WTC11 (cell line): Measurements from ENCODE around the gene BRICD5. TPM values are rescaled to one million over a fixed set of nuclear protein-coding genes. Genes with fewer than 3 reads are reported as not detected.

Experiments used
- ATAC-seq: fragments of 200-7000 bp; cut with Tn5 transposase; 2 replicates; pipeline ENCODE4 v1.10.0; 2021; ENCODE audit warnings: mild to moderate bottlenecking, moderate library complexity
- CTCF ChIA-PET: fragments of 300-600 bp; sonication (Branson Sonifier 250); formaldehyde crosslinking; loops from one replicate; lab custom pipeline; 2021; ENCODE audit warnings: antibody characterized with exemption; lab: Charles Lee
- POLR2A ChIA-PET: fragments of 350-600 bp; sonication (Branson Sonifier 250); formaldehyde crosslinking; loops from one replicate; lab custom pipeline; 2021; ENCODE audit warnings: antibody characterized with exemption; lab: Charles Lee
- DNase-seq: peaks from one replicate; pipeline ENCODE4 v3.0.0; 2021; ENCODE audit warnings: low spot score
- H3K27ac Mint-ChIP-seq: 2 replicates; pipeline ENCODE4 v1.8.0; 2021; ENCODE audit warnings: mixed read lengths
- H3K27me3 Mint-ChIP-seq: 2 replicates; pipeline ENCODE4 v1.8.0; 2021; ENCODE audit warnings: low read depth, mild to moderate bottlenecking, moderate library complexity, mixed read lengths
- H3K36me3 Mint-ChIP-seq: 2 replicates; pipeline ENCODE4 v1.8.0; 2021; ENCODE audit warnings: mixed read lengths
- H3K4me1 Mint-ChIP-seq: 2 replicates; pipeline ENCODE4 v1.8.0; 2022; ENCODE audit warnings: mixed read lengths
- H3K4me3 Mint-ChIP-seq: 2 replicates; pipeline ENCODE4 v1.8.0; 2021; ENCODE audit warnings: mild to moderate bottlenecking, moderate library complexity, mixed read lengths
- H3K9me3 Mint-ChIP-seq: 2 replicates; pipeline ENCODE4 v1.8.0; 2021; ENCODE audit warnings: mixed read lengths
- ATF1 ChIP-seq: sonication (generic); formaldehyde crosslinking; IDR thresholded peaks from 2 replicates; pipeline ENCODE4 v1.8.1; 2023; ENCODE audit warnings: mild to moderate bottlenecking, moderate library complexity, missing genetic modification reagents
- ESRRA ChIP-seq: sonication (generic); formaldehyde crosslinking; IDR thresholded peaks from 2 replicates; pipeline ENCODE4 v1.8.1; 2022; ENCODE audit warnings: mild to moderate bottlenecking, missing genetic modification reagents, borderline replicate concordance
- FOXP1 ChIP-seq: sonication (generic); formaldehyde crosslinking; IDR thresholded peaks from 2 replicates; pipeline ENCODE4 v1.8.0; 2022; ENCODE audit warnings: missing genetic modification reagents, mild to moderate bottlenecking, moderate library complexity, borderline replicate concordance
- GABPB1 ChIP-seq: sonication (generic); formaldehyde crosslinking; IDR thresholded peaks from 2 replicates; pipeline ENCODE4 v1.8.1; 2023; ENCODE audit warnings: mild to moderate bottlenecking, missing genetic modification reagents
- GRHL2 ChIP-seq: fragments of 250-450 bp; sonication (Bioruptor Pico); IDR thresholded peaks from 2 replicates; pipeline ENCODE4 v1.8.0; 2022; ENCODE audit warnings: mild to moderate bottlenecking, moderate library complexity; ENCODE audit not compliant: insufficient replicate concordance, severe bottlenecking
- IRF2 ChIP-seq: sonication (generic); formaldehyde crosslinking; IDR thresholded peaks from 2 replicates; pipeline ENCODE4 v1.8.0; 2022; ENCODE audit warnings: low read depth, missing genetic modification reagents, borderline replicate concordance
- JUN ChIP-seq: sonication (generic); formaldehyde crosslinking; IDR thresholded peaks from 2 replicates; pipeline ENCODE4 v1.8.0; 2023; ENCODE audit warnings: mild to moderate bottlenecking, missing genetic modification reagents
- MXD4 ChIP-seq: fragments of 250-450 bp; sonication (Bioruptor Pico); IDR thresholded peaks from 2 replicates; pipeline ENCODE4 v1.8.0; 2021; ENCODE audit warnings: mild to moderate bottlenecking, moderate library complexity, borderline replicate concordance
- TEAD4 ChIP-seq: sonication (generic); formaldehyde crosslinking; IDR thresholded peaks from 2 replicates; pipeline ENCODE4 v1.8.0; 2022; ENCODE audit warnings: mild to moderate bottlenecking, missing genetic modification reagents
- ZBTB21 ChIP-seq: sonication (generic); formaldehyde crosslinking; IDR thresholded peaks from 2 replicates; pipeline ENCODE4 v1.8.1; 2023; ENCODE audit warnings: mild to moderate bottlenecking, missing genetic modification reagents, borderline replicate concordance
- ZNF121 ChIP-seq: sonication (generic); formaldehyde crosslinking; IDR thresholded peaks from 2 replicates; pipeline ENCODE4 v1.8.0; 2023; ENCODE audit warnings: missing genetic modification reagents
- ZNF317 ChIP-seq: sonication (generic); formaldehyde crosslinking; IDR thresholded peaks from 2 replicates; pipeline ENCODE4 v1.8.1; 2023; ENCODE audit warnings: low read depth, mild to moderate bottlenecking, moderate library complexity, missing genetic modification reagents, borderline replicate concordance
- total RNA-seq: library from RNA; stranded (reverse); gene quantifications from 3 replicates; pipeline ENCODE4 v1.2.3, GENCODE V29; 2021
- TF ChIP-seq, protein P1 (sequence below): sonication (generic); formaldehyde crosslinking; IDR thresholded peaks from 2 replicates; pipeline ENCODE4 v1.8.1; 2023; ENCODE audit warnings: mild to moderate bottlenecking, missing genetic modification reagents, moderate library complexity
- TF ChIP-seq, protein P2 (sequence below): fragments of 250-450 bp; sonication (Bioruptor Pico); IDR thresholded peaks from 2 replicates; pipeline ENCODE4 v1.9.0; 2021; ENCODE audit warnings: mild to moderate bottlenecking
- TF ChIP-seq, protein P3 (sequence below): sonication (generic); formaldehyde crosslinking; IDR thresholded peaks from 2 replicates; pipeline ENCODE4 v1.8.0; 2022; ENCODE audit warnings: mild to moderate bottlenecking, missing genetic modification reagents
- TF ChIP-seq, protein P4 (sequence below): fragments of 200-600 bp; IDR thresholded peaks from 2 replicates; pipeline ENCODE4 v1.8.0; 2022; ENCODE audit warnings: antibody characterized with exemption
- TF ChIP-seq, protein P5 (sequence below): fragments of 250-450 bp; sonication (Bioruptor Pico); IDR thresholded peaks from 2 replicates; pipeline ENCODE4 v1.9.0; 2021; ENCODE audit warnings: mild to moderate bottlenecking
- TF ChIP-seq, protein P6 (sequence below): sonication (generic); formaldehyde crosslinking; IDR thresholded peaks from 2 replicates; pipeline ENCODE4 v1.8.1; 2022; ENCODE audit warnings: mild to moderate bottlenecking, moderate library complexity, missing genetic modification reagents

BRICD5 gene
- total RNA-seq, 1 experiment from 2014 or later = 13.6 TPM

DNA sequence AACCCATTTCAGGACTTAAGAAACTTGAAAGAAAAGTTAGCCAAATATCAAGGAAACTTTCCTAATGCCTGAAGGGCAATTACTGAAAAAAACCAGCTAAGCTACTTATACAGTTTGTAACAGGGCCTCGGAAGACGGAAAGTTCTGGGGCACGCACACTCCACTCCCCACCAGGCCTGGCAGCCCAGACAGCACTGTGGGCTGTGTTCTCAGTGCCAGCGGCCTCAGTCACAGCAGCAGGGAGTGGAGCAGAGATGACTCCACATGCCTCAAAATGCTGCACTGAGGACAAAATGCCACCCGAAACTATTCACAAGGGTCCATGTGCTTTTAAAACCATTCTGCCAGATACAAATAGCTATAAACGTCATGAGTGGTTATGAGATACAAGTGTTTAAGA is 47.1 kb upstream of the BRICD5 start (continued):
- no peak for TF ChIP-seq ZBTB21 (CRISPR knock-in tag)
- no peak for TF ChIP-seq GRHL2 (CRISPR knock-in tag)
- TF ChIP-seq ZNF317 = no peak

DNA sequence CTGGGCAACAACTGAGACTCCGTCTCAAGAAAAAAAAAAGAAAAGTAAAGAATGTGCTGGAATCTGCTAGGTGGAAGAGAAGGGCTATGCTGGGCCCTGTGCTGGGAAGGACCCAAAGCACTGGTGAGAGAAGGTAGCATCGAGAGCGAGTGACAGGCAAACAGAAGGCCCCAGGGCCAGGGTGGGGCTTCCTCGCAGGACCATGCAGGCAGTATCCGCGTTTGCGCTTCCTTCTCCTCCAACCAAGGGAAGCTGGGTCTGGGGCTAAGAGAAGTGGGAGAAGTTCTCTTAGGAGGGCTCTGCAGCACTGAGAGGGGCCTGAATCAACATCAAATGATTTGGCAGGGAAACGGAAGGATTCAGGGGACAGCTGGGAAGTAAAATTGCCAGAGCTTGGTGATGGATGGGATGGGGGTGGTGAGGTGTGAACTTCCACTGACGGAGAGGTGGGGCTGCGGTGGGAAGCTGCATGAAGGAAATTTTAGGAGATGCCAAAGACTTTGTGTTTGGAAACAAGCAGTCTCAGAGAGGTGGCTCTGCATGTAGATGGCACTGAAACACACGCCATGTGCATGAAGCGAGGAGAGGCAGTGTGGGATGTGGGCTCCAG is 46.0 kb upstream of the BRICD5 start:
- ChIA-PET CTCF (interaction anchor here (0.7 kb wide), 1 partner anchor 62 kb away, joined by 3 read pairs; no protein-coding TSS in a partner anchor), POLR2A (no interaction called here)
- peaks cover 9% of the 10 kb centered on the region for H3K4me1 Mint-ChIP-seq
- DNase-seq (no peak), ATAC-seq (no peak)
- H3K27me3 Mint-ChIP-seq = no peaks in the 10 kb centered on the region
- H3K27ac Mint-ChIP-seq = 0 out of 2 replicates have a peak overlapping the region, but pooled peaks have one; percentile 11
- no peak overlapping the region for H3K4me3 Mint-ChIP-seq
- peaks cover 82% of the 10 kb centered on the region for H3K36me3 Mint-ChIP-seq
- TF ChIP-seq ESRRA (CRISPR knock-in tag) (no peak), FOXP1 (no peak), GRHL2 (CRISPR knock-in tag) (no peak)
- TF ChIP-seq, protein P1, sequence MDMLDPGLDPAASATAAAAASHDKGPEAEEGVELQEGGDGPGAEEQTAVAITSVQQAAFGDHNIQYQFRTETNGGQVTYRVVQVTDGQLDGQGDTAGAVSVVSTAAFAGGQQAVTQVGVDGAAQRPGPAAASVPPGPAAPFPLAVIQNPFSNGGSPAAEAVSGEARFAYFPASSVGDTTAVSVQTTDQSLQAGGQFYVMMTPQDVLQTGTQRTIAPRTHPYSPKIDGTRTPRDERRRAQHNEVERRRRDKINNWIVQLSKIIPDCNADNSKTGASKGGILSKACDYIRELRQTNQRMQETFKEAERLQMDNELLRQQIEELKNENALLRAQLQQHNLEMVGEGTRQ (CRISPR knock-in tag) = no peak
- TF ChIP-seq, protein P2, sequence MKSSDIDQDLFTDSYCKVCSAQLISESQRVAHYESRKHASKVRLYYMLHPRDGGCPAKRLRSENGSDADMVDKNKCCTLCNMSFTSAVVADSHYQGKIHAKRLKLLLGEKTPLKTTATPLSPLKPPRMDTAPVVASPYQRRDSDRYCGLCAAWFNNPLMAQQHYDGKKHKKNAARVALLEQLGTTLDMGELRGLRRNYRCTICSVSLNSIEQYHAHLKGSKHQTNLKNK = no peak
- H3K9me3 Mint-ChIP-seq = no peaks in the 10 kb centered on the region

DNA sequence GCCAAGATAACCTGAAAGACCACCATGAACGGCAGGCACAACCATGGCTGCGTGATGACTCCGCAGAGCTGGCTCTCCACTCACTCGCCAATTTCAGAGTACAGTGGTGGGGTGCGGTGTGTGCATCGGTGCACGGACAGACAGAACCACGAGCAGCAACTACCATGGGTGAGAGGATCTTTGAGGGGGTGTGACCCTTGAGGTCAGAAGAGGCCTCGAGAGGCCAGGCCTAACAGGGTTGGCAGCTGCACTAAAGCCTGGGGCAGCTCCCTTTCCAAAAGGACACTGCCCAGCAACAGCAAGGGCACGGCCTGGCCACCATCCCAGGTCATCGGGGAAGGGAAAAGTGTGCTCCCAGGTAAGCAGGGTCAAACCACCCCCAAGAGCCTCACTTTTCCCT is 42.6 kb upstream of the BRICD5 start:
- Mint-ChIP-seq H3K36me3 (peaks cover 51% of the 10 kb centered on the region), H3K9me3 (no peaks in the 10 kb centered on the region), H3K27me3 (no peaks in the 10 kb centered on the region)
- no peak for DNase-seq
- TF ChIP-seq, protein P3, sequence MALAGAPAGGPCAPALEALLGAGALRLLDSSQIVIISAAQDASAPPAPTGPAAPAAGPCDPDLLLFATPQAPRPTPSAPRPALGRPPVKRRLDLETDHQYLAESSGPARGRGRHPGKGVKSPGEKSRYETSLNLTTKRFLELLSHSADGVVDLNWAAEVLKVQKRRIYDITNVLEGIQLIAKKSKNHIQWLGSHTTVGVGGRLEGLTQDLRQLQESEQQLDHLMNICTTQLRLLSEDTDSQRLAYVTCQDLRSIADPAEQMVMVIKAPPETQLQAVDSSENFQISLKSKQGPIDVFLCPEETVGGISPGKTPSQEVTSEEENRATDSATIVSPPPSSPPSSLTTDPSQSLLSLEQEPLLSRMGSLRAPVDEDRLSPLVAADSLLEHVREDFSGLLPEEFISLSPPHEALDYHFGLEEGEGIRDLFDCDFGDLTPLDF = no peak
- TF ChIP-seq, protein P4, sequence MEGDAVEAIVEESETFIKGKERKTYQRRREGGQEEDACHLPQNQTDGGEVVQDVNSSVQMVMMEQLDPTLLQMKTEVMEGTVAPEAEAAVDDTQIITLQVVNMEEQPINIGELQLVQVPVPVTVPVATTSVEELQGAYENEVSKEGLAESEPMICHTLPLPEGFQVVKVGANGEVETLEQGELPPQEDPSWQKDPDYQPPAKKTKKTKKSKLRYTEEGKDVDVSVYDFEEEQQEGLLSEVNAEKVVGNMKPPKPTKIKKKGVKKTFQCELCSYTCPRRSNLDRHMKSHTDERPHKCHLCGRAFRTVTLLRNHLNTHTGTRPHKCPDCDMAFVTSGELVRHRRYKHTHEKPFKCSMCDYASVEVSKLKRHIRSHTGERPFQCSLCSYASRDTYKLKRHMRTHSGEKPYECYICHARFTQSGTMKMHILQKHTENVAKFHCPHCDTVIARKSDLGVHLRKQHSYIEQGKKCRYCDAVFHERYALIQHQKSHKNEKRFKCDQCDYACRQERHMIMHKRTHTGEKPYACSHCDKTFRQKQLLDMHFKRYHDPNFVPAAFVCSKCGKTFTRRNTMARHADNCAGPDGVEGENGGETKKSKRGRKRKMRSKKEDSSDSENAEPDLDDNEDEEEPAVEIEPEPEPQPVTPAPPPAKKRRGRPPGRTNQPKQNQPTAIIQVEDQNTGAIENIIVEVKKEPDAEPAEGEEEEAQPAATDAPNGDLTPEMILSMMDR = no peak
- TF ChIP-seq ATF1 (no peak), JUN (no peak), ESRRA (CRISPR knock-in tag) (no peak)
- TF ChIP-seq, all 79 proteins: peak for 0
- ChIA-PET POLR2A (interaction anchor here (0.6 to 4.7 kb wide), 3 partner anchors 10 to 1539 kb away, joined by 3 to 28 read pairs (median 4); partner anchors contain the start of gene DNASE1L2), CTCF (interaction anchor here (2.9 to 3.8 kb wide), 2 partner anchors 58 to 248 kb away, joined by 18 to 62 read pairs; partner anchors contain the start of gene CASKIN1)
- Mint-ChIP-seq H3K4me3 (no peak overlapping the region), H3K27ac (peak overlapping the region; percentile 81), H3K4me1 (peaks cover 9% of the 10 kb centered on the region)
- no peak for ATAC-seq

DNA sequence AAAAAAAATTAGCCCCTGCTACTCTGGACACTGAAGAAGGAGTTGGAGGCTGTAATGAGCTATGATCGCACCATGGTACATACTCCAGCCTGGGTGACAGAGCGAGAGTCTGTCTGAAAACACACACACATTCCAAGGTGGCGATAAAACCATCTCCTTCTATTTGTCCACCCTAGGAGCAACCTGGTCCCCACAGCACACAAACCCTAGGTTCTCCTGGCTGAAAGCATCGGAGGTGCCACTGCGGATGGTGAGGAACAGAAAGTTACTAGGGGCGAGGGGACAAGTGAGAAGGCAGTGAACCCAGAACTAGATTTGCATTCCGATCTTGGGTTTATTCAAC is 42.1 kb upstream of the BRICD5 start:
- Mint-ChIP-seq H3K36me3 (peaks cover 46% of the 10 kb centered on the region), H3K4me3 (no peak overlapping the region), H3K9me3 (no peaks in the 10 kb centered on the region), H3K27me3 (no peaks in the 10 kb centered on the region)
- ChIA-PET POLR2A (interaction anchor here (1.5 to 4.7 kb wide), 4 partner anchors 10 to 97 kb away, joined by 7 to 28 read pairs (median 10); partner anchors contain the start of genes DNASE1L2 and TRAF7), CTCF (interaction anchor here (1.2 to 3.8 kb wide), 6 partner anchors 11 to 248 kb away, joined by 5 to 62 read pairs (median 16); partner anchors contain the start of gene CASKIN1)
- ATAC-seq = no peak
- TF ChIP-seq ESRRA (CRISPR knock-in tag) (no peak), IRF2 (CRISPR knock-in tag) (no peak), ZNF121 (no peak), TEAD4 (CRISPR knock-in tag) (no peak), MXD4 (CRISPR knock-in tag) (no peak), GABPB1 (CRISPR knock-in tag) (no peak)
- TF ChIP-seq, protein P5, sequence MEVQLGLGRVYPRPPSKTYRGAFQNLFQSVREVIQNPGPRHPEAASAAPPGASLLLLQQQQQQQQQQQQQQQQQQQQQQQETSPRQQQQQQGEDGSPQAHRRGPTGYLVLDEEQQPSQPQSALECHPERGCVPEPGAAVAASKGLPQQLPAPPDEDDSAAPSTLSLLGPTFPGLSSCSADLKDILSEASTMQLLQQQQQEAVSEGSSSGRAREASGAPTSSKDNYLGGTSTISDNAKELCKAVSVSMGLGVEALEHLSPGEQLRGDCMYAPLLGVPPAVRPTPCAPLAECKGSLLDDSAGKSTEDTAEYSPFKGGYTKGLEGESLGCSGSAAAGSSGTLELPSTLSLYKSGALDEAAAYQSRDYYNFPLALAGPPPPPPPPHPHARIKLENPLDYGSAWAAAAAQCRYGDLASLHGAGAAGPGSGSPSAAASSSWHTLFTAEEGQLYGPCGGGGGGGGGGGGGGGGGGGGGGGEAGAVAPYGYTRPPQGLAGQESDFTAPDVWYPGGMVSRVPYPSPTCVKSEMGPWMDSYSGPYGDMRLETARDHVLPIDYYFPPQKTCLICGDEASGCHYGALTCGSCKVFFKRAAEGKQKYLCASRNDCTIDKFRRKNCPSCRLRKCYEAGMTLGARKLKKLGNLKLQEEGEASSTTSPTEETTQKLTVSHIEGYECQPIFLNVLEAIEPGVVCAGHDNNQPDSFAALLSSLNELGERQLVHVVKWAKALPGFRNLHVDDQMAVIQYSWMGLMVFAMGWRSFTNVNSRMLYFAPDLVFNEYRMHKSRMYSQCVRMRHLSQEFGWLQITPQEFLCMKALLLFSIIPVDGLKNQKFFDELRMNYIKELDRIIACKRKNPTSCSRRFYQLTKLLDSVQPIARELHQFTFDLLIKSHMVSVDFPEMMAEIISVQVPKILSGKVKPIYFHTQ = no peak
- TF ChIP-seq, protein P2 = no peak
- TF ChIP-seq, protein P6, sequence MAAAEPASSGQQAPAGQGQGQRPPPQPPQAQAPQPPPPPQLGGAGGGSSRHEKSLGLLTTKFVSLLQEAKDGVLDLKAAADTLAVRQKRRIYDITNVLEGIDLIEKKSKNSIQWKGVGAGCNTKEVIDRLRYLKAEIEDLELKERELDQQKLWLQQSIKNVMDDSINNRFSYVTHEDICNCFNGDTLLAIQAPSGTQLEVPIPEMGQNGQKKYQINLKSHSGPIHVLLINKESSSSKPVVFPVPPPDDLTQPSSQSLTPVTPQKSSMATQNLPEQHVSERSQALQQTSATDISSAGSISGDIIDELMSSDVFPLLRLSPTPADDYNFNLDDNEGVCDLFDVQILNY (CRISPR knock-in tag) = no peak
- TF ChIP-seq, protein P1 (CRISPR knock-in tag) = no peak
- TF ChIP-seq, all 79 proteins: peak for 0
- DNase-seq = no peak
- H3K27ac Mint-ChIP-seq = peak overlapping the region; percentile 81
- peaks cover 9% of the 10 kb centered on the region for H3K4me1 Mint-ChIP-seq
